HL-60 (cell line): ENCODE data around the gene GPD2.

Source experiments
- DNase-seq, 2 experiments: peaks; one replicate each; pipeline ENCODE4 v3.0.0-alpha.2; 2010 to 2020; ENCODE audit warnings: low read depth in 1 of 2, low spot score in 1 of 2
- H3K27ac ChIP-seq: fragments of 250-450 bp; sonication (Bioruptor Pico); replicated peaks from 2 replicates; pipeline ENCODE4 v1.5.1; 2020; ENCODE audit warnings: mild to moderate bottlenecking, moderate library complexity
- H3K27me3 ChIP-seq: fragments of 250-450 bp; sonication (Bioruptor Pico); 2 replicates; pipeline ENCODE4 v1.5.1; 2021; ENCODE audit warnings: mild to moderate bottlenecking, moderate library complexity; ENCODE audit not compliant: insufficient read depth, poor library complexity, severe bottlenecking
- H3K4me3 ChIP-seq: replicated peaks from 2 replicates; pipeline ENCODE4 v1.5.1; 2011; ENCODE audit warnings: mild to moderate bottlenecking, control low read depth, low read length; ENCODE audit not compliant: insufficient read depth
- GABPA ChIP-seq: IDR thresholded peaks from 2 replicates; pipeline ENCODE4 v1.6.1; 2012; ENCODE audit warnings: low read depth
- POLR2AphosphoS5 ChIP-seq: IDR thresholded peaks from 2 replicates; pipeline ENCODE4 v1.6.1; 2012; ENCODE audit warnings: low read depth
- SPI1 ChIP-seq: IDR thresholded peaks from 2 replicates; pipeline ENCODE4 v1.6.1; 2012; ENCODE audit warnings: low read depth, mild to moderate bottlenecking, borderline replicate concordance
- TF ChIP-seq, protein P1 (sequence below): IDR thresholded peaks from one replicate; pipeline ENCODE4 v1.5.1; 2011; ENCODE audit warnings: low read length, control low read depth, inconsistent platforms; ENCODE audit not compliant: insufficient read depth
- TF ChIP-seq, protein P2 (sequence below): IDR thresholded peaks from 2 replicates; pipeline ENCODE4 v1.6.1; 2012; ENCODE audit warnings: low read depth; ENCODE audit not compliant: insufficient replicate concordance

The GPD2 gene

GRCh38 chr2:156399950-156400705 lies 36.1 kb upstream of the GPD2 start:
- Histone ChIP-seq H3K27ac (peak overlapping the region; percentile 75), H3K4me3 (peak overlapping the region; percentile 78), H3K27me3 (no peaks in the 10 kb centered on the region)
- peak in 1 of 2 experiments; percentile 47 for DNase-seq
- TF ChIP-seq, protein P1, sequence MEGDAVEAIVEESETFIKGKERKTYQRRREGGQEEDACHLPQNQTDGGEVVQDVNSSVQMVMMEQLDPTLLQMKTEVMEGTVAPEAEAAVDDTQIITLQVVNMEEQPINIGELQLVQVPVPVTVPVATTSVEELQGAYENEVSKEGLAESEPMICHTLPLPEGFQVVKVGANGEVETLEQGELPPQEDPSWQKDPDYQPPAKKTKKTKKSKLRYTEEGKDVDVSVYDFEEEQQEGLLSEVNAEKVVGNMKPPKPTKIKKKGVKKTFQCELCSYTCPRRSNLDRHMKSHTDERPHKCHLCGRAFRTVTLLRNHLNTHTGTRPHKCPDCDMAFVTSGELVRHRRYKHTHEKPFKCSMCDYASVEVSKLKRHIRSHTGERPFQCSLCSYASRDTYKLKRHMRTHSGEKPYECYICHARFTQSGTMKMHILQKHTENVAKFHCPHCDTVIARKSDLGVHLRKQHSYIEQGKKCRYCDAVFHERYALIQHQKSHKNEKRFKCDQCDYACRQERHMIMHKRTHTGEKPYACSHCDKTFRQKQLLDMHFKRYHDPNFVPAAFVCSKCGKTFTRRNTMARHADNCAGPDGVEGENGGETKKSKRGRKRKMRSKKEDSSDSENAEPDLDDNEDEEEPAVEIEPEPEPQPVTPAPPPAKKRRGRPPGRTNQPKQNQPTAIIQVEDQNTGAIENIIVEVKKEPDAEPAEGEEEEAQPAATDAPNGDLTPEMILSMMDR = no peak
- no peak for TF ChIP-seq POLR2AphosphoS5
- no peak for TF ChIP-seq GABPA
- no peak for TF ChIP-seq SPI1
- TF ChIP-seq, protein P2, sequence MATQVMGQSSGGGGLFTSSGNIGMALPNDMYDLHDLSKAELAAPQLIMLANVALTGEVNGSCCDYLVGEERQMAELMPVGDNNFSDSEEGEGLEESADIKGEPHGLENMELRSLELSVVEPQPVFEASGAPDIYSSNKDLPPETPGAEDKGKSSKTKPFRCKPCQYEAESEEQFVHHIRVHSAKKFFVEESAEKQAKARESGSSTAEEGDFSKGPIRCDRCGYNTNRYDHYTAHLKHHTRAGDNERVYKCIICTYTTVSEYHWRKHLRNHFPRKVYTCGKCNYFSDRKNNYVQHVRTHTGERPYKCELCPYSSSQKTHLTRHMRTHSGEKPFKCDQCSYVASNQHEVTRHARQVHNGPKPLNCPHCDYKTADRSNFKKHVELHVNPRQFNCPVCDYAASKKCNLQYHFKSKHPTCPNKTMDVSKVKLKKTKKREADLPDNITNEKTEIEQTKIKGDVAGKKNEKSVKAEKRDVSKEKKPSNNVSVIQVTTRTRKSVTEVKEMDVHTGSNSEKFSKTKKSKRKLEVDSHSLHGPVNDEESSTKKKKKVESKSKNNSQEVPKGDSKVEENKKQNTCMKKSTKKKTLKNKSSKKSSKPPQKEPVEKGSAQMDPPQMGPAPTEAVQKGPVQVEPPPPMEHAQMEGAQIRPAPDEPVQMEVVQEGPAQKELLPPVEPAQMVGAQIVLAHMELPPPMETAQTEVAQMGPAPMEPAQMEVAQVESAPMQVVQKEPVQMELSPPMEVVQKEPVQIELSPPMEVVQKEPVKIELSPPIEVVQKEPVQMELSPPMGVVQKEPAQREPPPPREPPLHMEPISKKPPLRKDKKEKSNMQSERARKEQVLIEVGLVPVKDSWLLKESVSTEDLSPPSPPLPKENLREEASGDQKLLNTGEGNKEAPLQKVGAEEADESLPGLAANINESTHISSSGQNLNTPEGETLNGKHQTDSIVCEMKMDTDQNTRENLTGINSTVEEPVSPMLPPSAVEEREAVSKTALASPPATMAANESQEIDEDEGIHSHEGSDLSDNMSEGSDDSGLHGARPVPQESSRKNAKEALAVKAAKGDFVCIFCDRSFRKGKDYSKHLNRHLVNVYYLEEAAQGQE = no peak

DNA sequence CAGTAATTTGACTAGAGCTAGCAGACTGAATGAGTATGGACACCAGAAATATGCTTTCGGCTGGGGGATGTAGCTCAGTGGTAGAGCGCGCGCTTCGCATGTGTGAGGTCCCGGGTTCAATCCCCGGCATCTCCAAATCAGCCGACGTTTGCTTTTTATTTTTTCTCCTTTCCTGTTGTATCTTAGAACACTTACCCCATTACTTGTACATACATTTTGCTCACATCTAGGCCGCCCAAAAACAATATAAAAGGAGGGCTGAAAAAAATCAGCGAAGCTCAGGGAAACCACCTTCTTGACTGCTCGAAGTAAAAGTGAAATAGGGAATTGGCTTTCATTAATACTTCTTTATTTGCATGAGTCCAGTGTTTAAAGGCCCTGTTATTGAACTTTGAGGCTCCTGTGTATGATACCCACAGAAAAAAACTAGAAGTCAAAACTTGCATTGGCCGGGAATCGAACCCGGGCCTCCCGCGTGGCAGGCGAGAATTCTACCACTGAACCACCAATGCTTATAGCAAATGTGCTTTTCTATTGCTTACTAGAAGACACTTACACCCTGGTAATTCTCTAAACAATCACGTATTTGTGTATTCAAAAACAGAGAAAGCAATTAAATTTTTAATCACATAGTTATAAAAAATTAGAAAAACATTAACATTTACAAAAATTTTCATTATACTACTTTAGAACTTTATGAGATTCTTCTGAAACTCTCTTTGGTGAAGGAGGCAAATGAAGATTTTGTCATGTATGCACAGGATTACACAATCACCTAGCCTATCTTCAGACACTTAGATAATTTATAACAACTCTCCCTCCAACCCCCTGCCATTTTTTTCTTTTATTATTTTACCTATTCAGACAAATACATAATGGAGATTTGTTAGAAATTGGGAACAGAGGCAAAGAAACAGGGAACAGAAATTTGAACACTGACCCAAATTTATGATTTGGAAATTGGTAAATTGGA lies 35.2 kb upstream of the GPD2 start:
- no peaks in the 10 kb centered on the region for H3K27me3 ChIP-seq
- TF ChIP-seq GABPA (no peak; the same call in 1 of the 2 replicates), SPI1 (no peak), POLR2AphosphoS5 (no peak)
- TF ChIP-seq, protein P2 = no peak
- TF ChIP-seq, protein P1 = no peak
- H3K4me3 ChIP-seq = peak overlapping the region; percentile 78
- peak overlapping the region; percentile 75 for H3K27ac ChIP-seq
- peak; percentile 60 to 66 for DNase-seq

DNA sequence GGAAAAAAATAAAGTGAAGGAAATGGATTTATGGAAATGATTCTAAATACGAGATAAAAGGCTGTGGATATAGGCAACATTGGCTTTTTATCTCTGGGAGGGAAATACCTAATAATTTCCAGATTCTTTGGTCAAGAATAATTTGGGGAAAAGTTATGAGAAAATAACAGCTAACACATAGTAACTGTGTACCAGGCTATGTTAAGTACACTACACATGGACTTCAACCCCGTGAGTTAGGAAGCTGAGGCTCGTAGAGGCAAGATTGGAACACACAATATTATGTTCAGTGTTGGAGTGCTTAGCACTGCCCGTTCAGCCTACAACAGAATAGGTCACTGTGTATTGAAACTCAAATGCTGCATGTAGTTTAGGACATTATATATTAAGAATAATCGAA lies 34.3 kb upstream of the GPD2 start:
- DNase-seq = no peak
- TF ChIP-seq, protein P2 = no peak
- no peak for TF ChIP-seq SPI1
- TF ChIP-seq GABPA = no peak
- TF ChIP-seq POLR2AphosphoS5 = no peak
- TF ChIP-seq, protein P1 = no peak
- H3K27me3 ChIP-seq = no peaks in the 10 kb centered on the region
- no peak overlapping the region for H3K4me3 ChIP-seq
- no peak overlapping the region for H3K27ac ChIP-seq
